Esophagus muscularis mucosa (tissue), 4 donors: ENCODE results near the gene SORCS2.

Experiments
- CTCF ChIP-seq, 3 experiments: fragments of 200-600 bp in 2 of 3; fragments of 450-650 bp in 1 of 3; sonication (generic) in 2 of 3; IDR thresholded peaks; one replicate each; pipeline ENCODE4 v1.5.1; 2017 to 2019; ENCODE audit warnings: antibody characterized with exemption in 3 of 3, mild to moderate bottlenecking in 2 of 3, moderate library complexity in 1 of 3
- EP300 ChIP-seq: sonication (generic); formaldehyde crosslinking; IDR thresholded peaks from one replicate; pipeline ENCODE4 v1.6.1; 2017; ENCODE audit warnings: antibody characterized with exemption
- POLR2AphosphoS5 ChIP-seq, 2 donors: sonication (generic); formaldehyde crosslinking; IDR thresholded peaks; one replicate each; pipeline ENCODE4 v1.6.1; 2017; ENCODE audit warnings: antibody characterized with exemption in 2 of 2

- TF ChIP-seq CTCF (IDR thresholded peaks at IDR 0.05) (no peak), EP300 (no peak), POLR2AphosphoS5 (IDR thresholded peaks at IDR 0.05) (no peak)
Observed at GRCh38 chr4:7416745-7417432, 224.6 kb downstream of the SORCS2 start.
